ENCODE data around the gene ZNF275. TPM values are rescaled to one million over a fixed set of nuclear protein-coding genes. Genes with fewer than 3 reads are reported as not detected.

ZNF275 gene
- total RNA-seq, 1 donor from 2014 or later = 7.6 TPM

DNA sequence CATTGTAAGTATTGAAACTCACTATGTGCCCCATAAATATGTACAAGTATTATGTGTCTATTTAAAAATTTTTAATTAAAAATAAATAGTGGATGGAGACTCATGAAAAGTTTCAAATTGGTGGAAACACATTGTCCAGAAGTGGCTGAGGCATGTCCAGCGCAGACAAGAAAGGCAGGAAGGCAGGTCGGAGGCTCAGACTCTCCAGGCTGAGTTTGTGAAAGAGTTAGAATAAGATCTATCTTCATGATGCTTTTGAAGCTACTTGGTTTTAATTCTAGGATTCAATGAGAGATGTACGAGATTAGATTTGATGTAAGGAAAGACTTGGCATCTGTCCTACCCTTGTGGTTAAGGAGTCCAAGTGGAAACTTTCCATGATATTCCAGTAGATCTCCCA, 32.2 kb upstream of the ZNF275 start:
- Histone ChIP-seq H3K36me3 (no peaks in the 10 kb centered on the region), H3K27me3 (ENCODE audit: low read depth) (no peaks in the 10 kb centered on the region), H3K27ac (no peak overlapping the region), H3K9me3 (no peaks in the 10 kb centered on the region), H3K4me1 (no peaks in the 10 kb centered on the region), H3K4me3 (no peak overlapping the region)
- ATAC-seq = no peak
- intact Hi-C loops (cut with DNase I) = no loop called here
- no peak for DNase-seq
- TF ChIP-seq, protein P1, sequence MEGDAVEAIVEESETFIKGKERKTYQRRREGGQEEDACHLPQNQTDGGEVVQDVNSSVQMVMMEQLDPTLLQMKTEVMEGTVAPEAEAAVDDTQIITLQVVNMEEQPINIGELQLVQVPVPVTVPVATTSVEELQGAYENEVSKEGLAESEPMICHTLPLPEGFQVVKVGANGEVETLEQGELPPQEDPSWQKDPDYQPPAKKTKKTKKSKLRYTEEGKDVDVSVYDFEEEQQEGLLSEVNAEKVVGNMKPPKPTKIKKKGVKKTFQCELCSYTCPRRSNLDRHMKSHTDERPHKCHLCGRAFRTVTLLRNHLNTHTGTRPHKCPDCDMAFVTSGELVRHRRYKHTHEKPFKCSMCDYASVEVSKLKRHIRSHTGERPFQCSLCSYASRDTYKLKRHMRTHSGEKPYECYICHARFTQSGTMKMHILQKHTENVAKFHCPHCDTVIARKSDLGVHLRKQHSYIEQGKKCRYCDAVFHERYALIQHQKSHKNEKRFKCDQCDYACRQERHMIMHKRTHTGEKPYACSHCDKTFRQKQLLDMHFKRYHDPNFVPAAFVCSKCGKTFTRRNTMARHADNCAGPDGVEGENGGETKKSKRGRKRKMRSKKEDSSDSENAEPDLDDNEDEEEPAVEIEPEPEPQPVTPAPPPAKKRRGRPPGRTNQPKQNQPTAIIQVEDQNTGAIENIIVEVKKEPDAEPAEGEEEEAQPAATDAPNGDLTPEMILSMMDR (IDR thresholded peaks at IDR 0.05) = no peak

DNA sequence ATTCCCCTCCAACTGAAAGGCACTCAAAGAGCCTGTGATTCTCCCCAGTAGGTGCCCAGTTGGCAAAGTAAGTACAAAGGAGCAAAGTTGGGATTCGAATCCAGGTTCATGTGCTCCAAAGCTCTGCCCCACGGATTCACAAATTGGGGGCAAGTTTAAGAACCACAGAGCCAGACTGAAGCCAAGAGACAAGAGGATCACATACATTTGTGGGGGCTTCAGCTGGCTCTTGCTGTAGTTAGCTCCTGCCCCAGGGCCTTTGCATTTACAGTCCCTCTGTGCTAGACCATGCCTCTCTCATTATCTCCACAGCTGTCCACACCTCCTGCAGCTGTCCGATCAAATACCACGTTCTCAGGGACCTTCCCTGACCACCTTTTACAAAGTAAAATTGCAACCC, 31.2 kb upstream of the ZNF275 start:
- intact Hi-C loops (cut with DNase I) = no loop called here
- Histone ChIP-seq H3K4me1 (no peaks in the 10 kb centered on the region), H3K27me3 (ENCODE audit: low read depth) (no peaks in the 10 kb centered on the region), H3K9me3 (no peaks in the 10 kb centered on the region), H3K4me3 (no peak overlapping the region), H3K27ac (no peak overlapping the region), H3K36me3 (no peaks in the 10 kb centered on the region)
- TF ChIP-seq, protein P1 (IDR thresholded peaks at IDR 0.05) = no peak
- ATAC-seq (no peak), DNase-seq (no peak)

DNA sequence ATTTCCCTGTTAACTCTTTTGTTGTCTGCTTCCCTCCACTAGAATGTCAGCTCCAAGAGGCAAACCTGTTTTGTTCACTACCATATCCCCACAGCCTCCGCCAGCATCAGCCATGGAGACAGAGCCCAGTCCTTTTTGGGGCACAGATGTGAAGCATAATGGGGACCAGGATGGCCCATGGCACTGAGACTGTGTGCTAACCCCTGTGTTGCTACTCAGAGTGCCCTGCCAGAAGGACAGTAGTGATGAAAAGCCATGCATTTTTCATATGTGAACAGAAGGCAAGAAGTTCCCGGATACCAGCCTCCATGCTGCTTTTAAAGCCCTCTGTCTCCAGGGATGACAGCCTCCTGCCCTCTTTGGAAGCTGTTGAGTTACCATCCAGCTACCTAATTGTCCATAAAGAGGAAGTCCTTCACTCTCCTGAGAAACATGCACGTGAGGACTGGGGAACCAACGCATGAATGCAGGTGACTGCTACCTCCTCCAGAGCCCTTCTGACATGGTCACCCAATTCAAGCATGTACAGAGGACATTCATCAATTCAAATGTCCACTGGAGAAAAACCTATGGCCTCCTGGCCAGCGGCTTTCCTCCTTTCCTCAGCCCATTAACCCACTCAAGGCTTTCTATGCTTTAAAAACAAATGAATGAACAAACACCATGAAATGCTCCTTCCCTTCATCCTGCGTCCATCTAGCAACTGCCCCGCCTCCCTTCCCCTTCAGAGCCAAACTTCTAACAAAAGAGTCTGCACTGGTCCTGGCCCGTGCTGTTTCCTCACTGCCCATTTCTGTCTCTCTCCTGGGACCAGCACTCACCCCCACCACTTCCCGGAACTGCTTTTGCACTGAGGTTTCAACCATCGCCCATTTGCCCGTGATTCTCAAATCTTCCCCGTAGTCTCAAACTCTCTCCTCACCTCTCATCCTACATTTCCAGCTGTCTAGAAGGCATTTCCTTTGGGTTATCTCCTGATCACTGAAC, 30.4 kb upstream of the ZNF275 start:
- TF ChIP-seq, protein P1 (IDR thresholded peaks at IDR 0.05) = no peak
- Histone ChIP-seq H3K27ac (no peak overlapping the region), H3K27me3 (ENCODE audit: low read depth) (no peaks in the 10 kb centered on the region), H3K36me3 (no peaks in the 10 kb centered on the region), H3K9me3 (no peaks in the 10 kb centered on the region), H3K4me3 (no peak overlapping the region), H3K4me1 (no peaks in the 10 kb centered on the region)
- intact Hi-C loops (cut with DNase I) = no loop called here
- no peak for ATAC-seq
- DNase-seq = no peak

DNA sequence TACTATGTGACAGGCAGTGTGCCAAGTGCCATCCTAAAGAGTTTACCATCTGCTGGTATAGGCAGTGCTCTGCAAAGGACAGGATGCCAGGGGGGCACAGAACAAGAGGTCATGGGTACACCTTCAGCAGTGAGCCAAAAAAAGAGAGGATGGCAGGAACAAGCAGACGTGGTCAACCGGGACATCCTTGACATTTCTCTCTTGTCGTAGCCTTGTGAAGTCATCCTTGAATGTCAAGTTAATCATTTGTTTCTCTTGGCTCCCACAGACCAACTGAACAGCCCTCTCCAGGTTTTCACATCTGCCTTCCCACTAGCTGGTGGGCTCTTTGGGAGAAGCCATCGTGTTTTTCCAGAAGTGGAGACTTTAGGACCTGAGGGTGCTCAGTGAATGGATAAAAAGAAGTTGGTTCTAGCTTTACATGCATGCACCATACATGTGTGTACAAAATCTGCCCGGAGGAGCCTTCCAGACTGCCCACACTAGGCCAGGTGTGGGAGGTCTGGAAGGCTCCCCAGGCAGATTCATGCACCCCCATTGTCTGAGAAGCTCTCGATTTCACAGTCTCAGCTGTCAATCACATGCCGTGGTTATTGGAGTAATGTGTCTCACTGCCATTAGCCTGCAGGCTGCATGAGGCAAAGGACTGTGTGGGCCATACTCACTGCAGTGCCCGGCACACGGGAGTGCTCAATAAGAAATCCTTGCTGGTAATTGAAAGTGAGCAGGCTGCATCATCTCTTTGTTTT, 28.8 kb upstream of the ZNF275 start:
- Histone ChIP-seq H3K4me1 (no peaks in the 10 kb centered on the region), H3K27ac (no peak overlapping the region), H3K36me3 (no peaks in the 10 kb centered on the region), H3K9me3 (no peaks in the 10 kb centered on the region), H3K27me3 (ENCODE audit: low read depth) (no peaks in the 10 kb centered on the region), H3K4me3 (no peak overlapping the region)
- ATAC-seq (no peak), DNase-seq (no peak)
- intact Hi-C loops (cut with DNase I) = no loop called here
- TF ChIP-seq, protein P1 (IDR thresholded peaks at IDR 0.05) = no peak

- no peak for ATAC-seq
Measured at GRCh38 chrX:153305972-153306371, 28.0 kb upstream of the ZNF275 start.

More at GRCh38 chrX:153305972-153306371, 28.0 kb upstream of the ZNF275 start:
- no peak for DNase-seq
- TF ChIP-seq, protein P1 (IDR thresholded peaks at IDR 0.05) = no peak
- Histone ChIP-seq H3K4me3 (no peak overlapping the region), H3K27ac (no peak overlapping the region), H3K27me3 (ENCODE audit: low read depth) (no peaks in the 10 kb centered on the region), H3K4me1 (no peaks in the 10 kb centered on the region), H3K9me3 (no peaks in the 10 kb centered on the region), H3K36me3 (no peaks in the 10 kb centered on the region)
- intact Hi-C loops (cut with DNase I) = no loop called here
